H9 (cell line): ENCODE results near the gene MFN2. TPM values are rescaled to one million over a fixed set of nuclear protein-coding genes. Genes with fewer than 3 reads are reported as not detected.

Source experiments
- DNase-seq: peaks from one replicate; pipeline ENCODE4 v3.0.0-alpha.2; 2017
- H2AFZ ChIP-seq: one replicate; pipeline ENCODE4 v1.6.1; 2013; ENCODE audit warnings: mild to moderate bottlenecking, low read length, control low read depth, moderate library complexity
- H2AK5ac ChIP-seq: 2 replicates; pipeline ENCODE4 v1.6.1; 2013; ENCODE audit warnings: low read length, control low read depth, mixed read lengths; ENCODE audit not compliant: insufficient read length
- H2BK120ac ChIP-seq: one replicate; pipeline ENCODE4 v1.6.1; 2013; ENCODE audit warnings: low read depth, mild to moderate bottlenecking, low read length, control low read depth, inconsistent platforms; ENCODE audit not compliant: poor library complexity, severe bottlenecking
- H2BK12ac ChIP-seq: 2 replicates; pipeline ENCODE4 v1.6.1; 2013; ENCODE audit warnings: low read length, control low read depth, mixed read lengths, low read depth; ENCODE audit not compliant: insufficient read length
- H2BK15ac ChIP-seq: 2 replicates; pipeline ENCODE4 v1.6.1; 2013; ENCODE audit warnings: low read depth, low read length, control low read depth
- H2BK20ac ChIP-seq: one replicate; pipeline ENCODE4 v1.6.1; 2013; ENCODE audit warnings: low read depth, mild to moderate bottlenecking, low read length, control low read depth, inconsistent platforms; ENCODE audit not compliant: poor library complexity, severe bottlenecking
- H2BK5ac ChIP-seq: 2 replicates; pipeline ENCODE4 v1.6.1; 2013; ENCODE audit warnings: low read length, control low read depth, mixed read lengths; ENCODE audit not compliant: insufficient read length
- H3K14ac ChIP-seq: 2 replicates; pipeline ENCODE4 v1.6.1; 2013; ENCODE audit warnings: low read length, control low read depth; ENCODE audit not compliant: insufficient read depth
- H3K18ac ChIP-seq: 2 replicates; pipeline ENCODE4 v1.6.1; 2013; ENCODE audit warnings: low read depth, mild to moderate bottlenecking, mixed read lengths, low read length, control low read depth; ENCODE audit not compliant: insufficient read length
- H3K23ac ChIP-seq: 2 replicates; pipeline ENCODE4 v1.6.1; 2013; ENCODE audit warnings: low read length, control low read depth, mixed read lengths, low read depth; ENCODE audit not compliant: insufficient read length
- H3K23me2 ChIP-seq: 2 replicates; pipeline ENCODE4 v1.6.1; 2013; ENCODE audit warnings: low read depth, mild to moderate bottlenecking, mixed read lengths, low read length, control low read depth; ENCODE audit not compliant: insufficient read length, poor library complexity, severe bottlenecking
- H3K27ac ChIP-seq: 2 replicates; pipeline ENCODE4 v1.5.1; 2013; ENCODE audit warnings: low read length, control low read depth, mixed read lengths, low read depth; ENCODE audit not compliant: insufficient read length
- H3K27me3 ChIP-seq: 2 replicates; pipeline ENCODE4 v1.6.1; 2013; ENCODE audit warnings: low read length, control low read depth, inconsistent platforms; ENCODE audit not compliant: insufficient read depth
- H3K4ac ChIP-seq: 2 replicates; pipeline ENCODE4 v1.6.1; 2013; ENCODE audit warnings: low read depth, mild to moderate bottlenecking, control low read depth, inconsistent platforms, low read length, moderate library complexity
- H3K4me1 ChIP-seq: 2 replicates; pipeline ENCODE4 v1.6.1; 2013; ENCODE audit warnings: low read length, control low read depth, inconsistent platforms; ENCODE audit not compliant: insufficient read depth
- H3K4me2 ChIP-seq: 2 replicates; pipeline ENCODE4 v1.6.1; 2013; ENCODE audit warnings: low read length, control low read depth, mixed read lengths; ENCODE audit not compliant: insufficient read length, insufficient read depth
- H3K56ac ChIP-seq: 2 replicates; pipeline ENCODE4 v1.6.1; 2013; ENCODE audit warnings: low read depth, mild to moderate bottlenecking, mixed read lengths, low read length, control low read depth; ENCODE audit not compliant: insufficient read length
- H3K79me1 ChIP-seq: 2 replicates; pipeline ENCODE4 v1.6.1; 2013; ENCODE audit warnings: low read depth, mild to moderate bottlenecking, moderate library complexity, low read length, control low read depth, inconsistent platforms; ENCODE audit not compliant: insufficient read depth, poor library complexity, severe bottlenecking
- H3K79me2 ChIP-seq: 2 replicates; pipeline ENCODE4 v1.6.1; 2013; ENCODE audit warnings: low read length, control low read depth, inconsistent platforms; ENCODE audit not compliant: insufficient read depth
- H3K9ac ChIP-seq: 2 replicates; pipeline ENCODE4 v1.6.1; 2013; ENCODE audit warnings: low read length, control low read depth, mixed read lengths; ENCODE audit not compliant: insufficient read length; ENCODE audit errors: extremely low read depth
- H3K9me3 ChIP-seq: one replicate; pipeline ENCODE4 v1.6.1; 2013; ENCODE audit warnings: low read depth, low read length, inconsistent platforms; ENCODE audit not compliant: control insufficient read depth
- H3T11ph ChIP-seq: one replicate; pipeline ENCODE4 v1.6.1; 2013; ENCODE audit warnings: mild to moderate bottlenecking, low read length, control low read depth, inconsistent platforms
- H4K20me1 ChIP-seq: one replicate; pipeline ENCODE4 v1.6.1; 2013; ENCODE audit not compliant: control insufficient read depth, insufficient read length, insufficient read depth
- H4K5ac ChIP-seq: 2 replicates; pipeline ENCODE4 v1.6.1; 2013; ENCODE audit warnings: low read depth, mild to moderate bottlenecking, mixed read lengths, low read length, control low read depth; ENCODE audit not compliant: insufficient read length
- H4K8ac ChIP-seq: replicated peaks from 2 replicates; pipeline ENCODE4 v1.6.1; 2013; ENCODE audit warnings: low read length, control low read depth, mixed read lengths, low read depth; ENCODE audit not compliant: insufficient read length
- H4K91ac ChIP-seq: 2 replicates; pipeline ENCODE4 v1.6.1; 2013; ENCODE audit warnings: low read depth, mild to moderate bottlenecking, moderate library complexity, mixed read lengths, low read length, control low read depth; ENCODE audit not compliant: insufficient read length
- H3K27ac Mint-ChIP-seq, 3 experiments: 2 replicates in 2 of 3; 3 replicates in 1 of 3; pipeline ENCODE4 v1.8.0; 2020 to 2021; ENCODE audit warnings: mixed read lengths in 3 of 3, mild to moderate bottlenecking in 1 of 3, moderate library complexity in 1 of 3
- H3K27me3 Mint-ChIP-seq: 2 replicates; pipeline ENCODE4 v1.8.0; 2021; ENCODE audit warnings: low read depth, mild to moderate bottlenecking, moderate library complexity, mixed read lengths
- H3K36me3 Mint-ChIP-seq, 3 experiments: 2 replicates in 2 of 3; 3 replicates in 1 of 3; pipeline ENCODE4 v1.8.0; 2020 to 2021; ENCODE audit warnings: low read depth in 3 of 3, mixed read lengths in 3 of 3; ENCODE audit not compliant: insufficient read depth in 1 of 3
- H3K4me1 Mint-ChIP-seq, 2 experiments: 2 replicates each; pipeline ENCODE4 v1.8.0; 2020; ENCODE audit warnings: mixed read lengths in 2 of 2
- H3K4me3 Mint-ChIP-seq, 2 experiments: 2 replicates in 1 of 2; 3 replicates in 1 of 2; pipeline ENCODE4 v1.8.0; 2020 to 2021; ENCODE audit warnings: mild to moderate bottlenecking in 2 of 2, mixed read lengths in 2 of 2, moderate library complexity in 1 of 2
- H3K9me3 Mint-ChIP-seq, 2 experiments: 2 replicates in 1 of 2; 3 replicates in 1 of 2; pipeline ENCODE4 v1.8.0; 2020; ENCODE audit warnings: mild to moderate bottlenecking in 2 of 2, mixed read lengths in 2 of 2, moderate library complexity in 1 of 2
- CTCF ChIP-seq: fragments of 200-600 bp; sonication (generic); conservative IDR thresholded peaks from 3 replicates; pipeline ENCODE4 v1.8.0; 2021; ENCODE audit warnings: antibody characterized with exemption, mild to moderate bottlenecking
- WGBS: extraction: QIAGEN DNeasy Blood & Tissue Kit; methylation state at CpG from one replicate; pipeline ENCODE4 v1.1.7; 2013; ENCODE audit warnings: missing lambda C conversion rate, low lambda C conversion rate, mixed read lengths; ENCODE audit not compliant: insufficient read length; ENCODE audit errors: extremely low coverage; 5-methylcytosine and 5-hydroxymethylcytosine counted together
- total RNA-seq: library from RNA; stranded (reverse); gene quantifications from 2 replicates; pipeline ENCODE4 v1.2.1, GENCODE V29; 2021

Gene MFN2
- total RNA-seq, 1 experiment from 2014 or later = 61.4 TPM

- Mint-ChIP-seq H3K27ac (peak overlapping the region; percentile 57 to 92 (median 68); a peak in 5 of 7 replicates), H3K4me3 (no peak overlapping the region; a peak in 1 of 5 replicates), H3K36me3 (peaks cover 19 to 39% (median 38%) of the 10 kb centered on the region in 3 experiments), H3K9me3 (no peaks in the 10 kb centered on the region), H3K27me3 (no peaks in the 10 kb centered on the region), H3K4me1 (peaks cover 5 to 8% of the 10 kb centered on the region in 2 experiments; a peak in 3 of 4 replicates)
- no peak overlapping the region for H2BK120ac ChIP-seq
- no peak overlapping the region for H4K5ac ChIP-seq
- no peak overlapping the region for H2BK5ac ChIP-seq
- no peaks in the 10 kb centered on the region for H4K20me1 ChIP-seq
- no peak overlapping the region for H3K23ac ChIP-seq
- no peak overlapping the region for H3K27ac ChIP-seq
- H3K9me3 ChIP-seq = no peaks in the 10 kb centered on the region
- H3K4me2 ChIP-seq = no peak overlapping the region
- H2BK12ac ChIP-seq = no peak overlapping the region
- peak; percentile 52 for TF ChIP-seq CTCF
- no peak overlapping the region for H3K4ac ChIP-seq
- H4K91ac ChIP-seq = no peak overlapping the region
- H3K79me1 ChIP-seq = no peaks in the 10 kb centered on the region
- H3K27me3 ChIP-seq = no peaks in the 10 kb centered on the region
- H3K4me1 ChIP-seq = no peaks in the 10 kb centered on the region; the same call in 1 of the 2 replicates
- no peak overlapping the region for H2AK5ac ChIP-seq
- H3K79me2 ChIP-seq = no peaks in the 10 kb centered on the region
- H2BK15ac ChIP-seq = no peak overlapping the region
- H3K56ac ChIP-seq = no peak overlapping the region
- DNase-seq = peak; percentile 65
- H3K14ac ChIP-seq = no peak overlapping the region
- no peak overlapping the region for H4K8ac ChIP-seq
- no peak overlapping the region for H3K9ac ChIP-seq
- no peak overlapping the region for H2AFZ ChIP-seq
- H3K23me2 ChIP-seq = no peaks in the 10 kb centered on the region
- no CpG with 5 or more reads among the region's 16 CpGs for WGBS
- H3K18ac ChIP-seq = peak overlapping the region; percentile 67
- no peak overlapping the region for H3T11ph ChIP-seq
- H2BK20ac ChIP-seq = no peak overlapping the region
Observed at GRCh38 chr1:12014141-12014991, 34.1 kb downstream of the MFN2 start.
